Neutrophil (primary cell): ENCODE results near the gene GRIN2D.
"Not testable (repeated sequence)": the region's sequence is repeated elsewhere in the genome, so short reads cannot be mapped to it uniquely, and the experiment has no call there.

Source experiments
- H3K27ac ChIP-seq: fragments of 200-600 bp; sonication (generic); 2 replicates; pipeline ENCODE4 v1.5.1; 2016; ENCODE audit warnings: mild to moderate bottlenecking, moderate library complexity
- H3K27me3 ChIP-seq: fragments of 200-600 bp; sonication (generic); 2 replicates; pipeline ENCODE4 v1.6.0; 2016; ENCODE audit warnings: mild to moderate bottlenecking
- H3K36me3 ChIP-seq: fragments of 200-600 bp; sonication (generic); 2 replicates; pipeline ENCODE4 v1.5.1; 2017
- H3K4me1 ChIP-seq, 2 experiments: fragments of 200-600 bp in 1 of 2; sonication (generic) in 1 of 2; 1 replicate in 1 of 2; 2 replicates in 1 of 2; pipeline versions ENCODE4 v1.5.1 to v1.6.1; 2013 to 2016; ENCODE audit warnings: low read depth in 1 of 2, low read length in 1 of 2, mild to moderate bottlenecking in 1 of 2, moderate library complexity in 1 of 2; ENCODE audit not compliant: control insufficient read depth in 1 of 2, insufficient read depth in 1 of 2
- H3K4me3 ChIP-seq, 2 experiments: fragments of 200-600 bp in 1 of 2; sonication (generic) in 1 of 2; 1 replicate in 1 of 2; 2 replicates in 1 of 2; pipeline ENCODE4 v1.5.1; 2013 to 2016; ENCODE audit warnings: low read depth in 1 of 2, low read length in 1 of 2, mild to moderate bottlenecking in 1 of 2, moderate library complexity in 1 of 2
- H3K9me3 ChIP-seq: fragments of 200-600 bp; sonication (generic); 2 replicates; pipeline ENCODE4 v1.5.1; 2016
- CTCF ChIP-seq: fragments of 200-600 bp; sonication (generic); IDR thresholded peaks from 2 replicates; pipeline ENCODE4 v1.5.1; 2016; ENCODE audit warnings: antibody characterized with exemption

The GRIN2D gene

DNA sequence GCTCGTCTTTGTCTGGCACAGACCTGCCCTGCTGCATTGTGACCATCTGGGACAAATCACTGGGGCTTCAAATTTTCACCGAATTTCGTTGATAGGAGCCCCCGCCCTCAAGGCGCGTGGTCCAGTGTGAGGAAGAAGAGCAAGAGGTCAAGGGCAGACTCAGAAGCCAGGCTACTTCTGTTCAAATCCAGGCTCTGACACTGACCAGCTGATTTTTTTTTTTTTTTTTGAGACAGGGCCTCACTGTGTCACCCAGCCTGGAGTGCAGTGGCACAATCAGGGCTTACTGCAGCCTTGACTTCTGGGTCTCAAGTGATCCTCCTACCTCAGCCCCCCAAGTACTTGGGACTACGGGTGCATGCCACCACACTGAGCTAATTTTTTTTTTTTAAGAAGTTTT lies 22.1 kb upstream of the GRIN2D start:
- no peak overlapping the region for H3K4me3 ChIP-seq
- H3K36me3 ChIP-seq = no peaks in the 10 kb centered on the region
- TF ChIP-seq CTCF = no peak
- H3K27me3 ChIP-seq = no peaks in the 10 kb centered on the region
- H3K4me1 ChIP-seq = no peaks in the 10 kb centered on the region
- H3K27ac ChIP-seq = no peak overlapping the region
- no peaks in the 10 kb centered on the region for H3K9me3 ChIP-seq

GRCh38 chr19:48371771-48372170 lies 21.7 kb upstream of the GRIN2D start:
- H3K4me3 ChIP-seq, H3K4me1 ChIP-seq, H3K27ac ChIP-seq, H3K27me3 ChIP-seq, H3K36me3 ChIP-seq, H3K9me3 ChIP-seq: not testable (repeated sequence)

GRCh38 chr19:48372904-48373303 lies 20.6 kb upstream of the GRIN2D start:
- no peaks in the 10 kb centered on the region for H3K36me3 ChIP-seq
- no peak overlapping the region for H3K4me3 ChIP-seq
- no peak overlapping the region for H3K27ac ChIP-seq
- H3K9me3 ChIP-seq = no peaks in the 10 kb centered on the region
- no peak for TF ChIP-seq CTCF
- H3K4me1 ChIP-seq = no peaks in the 10 kb centered on the region
- no peaks in the 10 kb centered on the region for H3K27me3 ChIP-seq

DNA sequence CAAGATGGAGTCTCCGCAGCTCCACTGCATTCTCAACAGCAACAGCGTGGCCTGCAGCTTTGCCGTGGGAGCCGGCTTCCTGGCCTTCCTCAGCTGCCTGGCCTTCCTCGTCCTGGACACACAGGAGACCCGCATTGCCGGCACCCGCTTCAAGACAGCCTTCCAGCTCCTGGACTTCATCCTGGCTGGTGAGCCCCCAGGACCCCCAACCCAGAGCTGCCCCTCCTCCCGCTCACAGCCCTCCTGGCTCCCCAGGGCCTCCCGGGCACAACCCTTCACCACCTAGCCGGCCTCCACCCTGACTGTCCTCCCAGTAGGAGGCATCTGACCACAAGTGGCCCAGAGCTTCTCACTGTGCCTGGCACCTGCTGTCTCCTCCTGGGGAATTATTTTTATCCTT lies 19.9 kb upstream of the GRIN2D start:
- H3K27ac ChIP-seq = no peak overlapping the region
- H3K27me3 ChIP-seq = no peaks in the 10 kb centered on the region
- H3K9me3 ChIP-seq = no peaks in the 10 kb centered on the region
- H3K36me3 ChIP-seq = no peaks in the 10 kb centered on the region
- H3K4me3 ChIP-seq = no peak overlapping the region
- no peak for TF ChIP-seq CTCF
- H3K4me1 ChIP-seq = no peaks in the 10 kb centered on the region

GRCh38 chr19:48378194-48378570 lies 15.3 kb upstream of the GRIN2D start:
- Histone ChIP-seq H3K36me3 (peaks cover 17% of the 10 kb centered on the region), H3K27me3 (no peaks in the 10 kb centered on the region), H3K9me3 (no peaks in the 10 kb centered on the region), H3K4me3 (no peak overlapping the region), H3K27ac (no peak overlapping the region), H3K4me1 (no peaks in the 10 kb centered on the region)
- no peak for TF ChIP-seq CTCF

DNA sequence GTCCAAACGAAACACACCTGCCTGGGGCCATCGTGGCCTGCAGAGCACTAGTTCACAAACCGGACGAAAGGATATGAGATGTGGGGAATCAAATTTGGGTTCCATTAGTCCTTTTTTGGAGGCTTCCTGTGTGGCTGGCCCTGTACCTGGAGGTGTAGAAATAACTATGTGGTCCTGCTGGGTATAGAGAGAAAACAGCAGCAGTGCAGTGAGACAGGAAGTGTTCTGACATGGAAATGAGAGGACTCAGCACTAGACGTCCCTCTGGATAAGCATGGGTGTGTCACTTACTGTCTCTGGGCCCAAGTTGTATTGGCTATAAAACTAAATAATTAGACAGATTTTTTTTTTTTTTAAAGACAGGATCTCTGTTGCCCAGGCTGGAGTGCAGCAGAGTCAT lies 14.4 kb upstream of the GRIN2D start:
- Histone ChIP-seq H3K4me1 (no peaks in the 10 kb centered on the region), H3K27me3 (no peaks in the 10 kb centered on the region), H3K9me3 (no peaks in the 10 kb centered on the region), H3K36me3 (peaks cover 26% of the 10 kb centered on the region), H3K4me3 (no peak overlapping the region), H3K27ac (no peak overlapping the region)
- TF ChIP-seq CTCF = no peak
